ENCODE data around the gene LAMA4.

DNA sequence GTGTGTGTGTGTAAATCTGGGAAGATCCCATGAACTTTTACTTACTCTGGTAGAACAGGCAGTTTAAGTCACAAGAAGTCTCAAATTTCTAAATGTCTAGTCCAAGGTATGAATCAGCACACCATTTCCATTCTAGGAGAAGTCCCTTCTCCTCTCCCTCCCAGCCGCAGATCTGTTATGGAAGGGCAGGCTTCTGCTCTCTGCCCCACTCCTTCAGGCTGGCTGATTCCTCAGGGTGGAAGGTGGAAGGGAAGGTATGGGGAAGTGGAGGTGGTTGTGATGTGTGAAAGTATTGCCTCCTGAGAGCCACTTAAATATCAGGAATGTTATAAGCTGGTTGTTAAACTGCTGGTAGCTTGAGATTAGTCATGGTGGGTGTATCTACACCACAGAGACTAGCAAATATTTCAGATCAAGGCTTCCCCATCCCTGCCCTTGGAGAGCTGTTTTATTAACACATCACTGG, 44.5 kb upstream of the LAMA4 start:
- no peak for TF ChIP-seq CTCF (IDR thresholded peaks at IDR 0.05)
- TF ChIP-seq POLR2A (IDR thresholded peaks at IDR 0.05), result no peak

Data from uterus (tissue), 2 donors.